Transverse colon (tissue), 4 donors: Measurements from ENCODE around the gene BNIP1. TPM values are rescaled to one million over a fixed set of nuclear protein-coding genes. Genes with fewer than 3 reads are reported as not detected.

Experiments used
- DNase-seq: peaks from one replicate; pipeline ENCODE4 v3.0.0-alpha.2; 2019
- H3K27ac ChIP-seq, 4 donors: fragments of 200-600 bp; sonication (generic); 2 replicates each; pipeline ENCODE4 v1.5.1; 2016 to 2018; ENCODE audit warnings: inconsistent platforms in 4 of 4
- H3K27me3 ChIP-seq: fragments of 200-600 bp; sonication (generic); 2 replicates; pipeline ENCODE4 v1.5.1; 2017; ENCODE audit warnings: inconsistent platforms
- H3K36me3 ChIP-seq, 4 donors: fragments of 200-600 bp; sonication (generic); 2 replicates each; pipeline ENCODE4 v1.5.1; 2017 to 2019; ENCODE audit warnings: inconsistent platforms in 4 of 4
- H3K4me1 ChIP-seq, 4 donors: fragments of 200-600 bp; sonication (generic); 2 replicates each; pipeline ENCODE4 v1.5.1; 2017 to 2020; ENCODE audit warnings: inconsistent platforms in 4 of 4
- H3K4me3 ChIP-seq, 4 donors: fragments of 200-600 bp; sonication (generic); 1 replicate in 1 of 4; 2 replicates in 3 of 4; pipeline versions ENCODE4 v1.5.1 to v1.6.1; 2017 to 2019; ENCODE audit warnings: inconsistent platforms in 4 of 4
- H3K9me3 ChIP-seq, 2 donors: fragments of 200-600 bp; sonication (generic); 2 replicates each; pipeline ENCODE4 v1.5.1; 2017 to 2019; ENCODE audit warnings: inconsistent platforms in 2 of 2
- CTCF ChIP-seq, 5 experiments: fragments of 200-600 bp in 3 of 5; fragments of 450-650 bp in 2 of 5; sonication (generic) in 3 of 5; IDR thresholded peaks; 1 replicate in 2 of 5; 2 replicates in 3 of 5; pipeline ENCODE4 v1.5.1; 2016 to 2017; ENCODE audit warnings: antibody characterized with exemption in 5 of 5, inconsistent platforms in 3 of 5, mild to moderate bottlenecking in 2 of 5, moderate library complexity in 1 of 5
- EP300 ChIP-seq: sonication (generic); formaldehyde crosslinking; IDR thresholded peaks from one replicate; pipeline ENCODE4 v1.6.1; 2017; ENCODE audit warnings: antibody characterized with exemption, low read depth
- POLR2A ChIP-seq: fragments of 450-650 bp; IDR thresholded peaks from one replicate; pipeline ENCODE4 v1.6.1; 2016; ENCODE audit warnings: antibody characterized with exemption, mild to moderate bottlenecking, moderate library complexity
- POLR2AphosphoS5 ChIP-seq, 3 donors: sonication (generic); formaldehyde crosslinking; IDR thresholded peaks; one replicate each; pipeline ENCODE4 v1.6.1; 2016; ENCODE audit warnings: antibody characterized with exemption in 3 of 3
- WGBS, 2 donors: methylation state at CpG; one replicate each; pipeline ENCODE4 v1.1.5; 2018; ENCODE audit warnings: low coverage in 1 of 2; 5-methylcytosine and 5-hydroxymethylcytosine counted together
- in situ Hi-C, 4 donors: fragments of 200-750 bp; cut with MboI; loops; one replicate each; pipeline versions ENCODE4 v1.15.0 to v1.15.1; 2017; ENCODE audit warnings: low sequenced_read_pairs in 3 of 4, low pct_ligation_motif_present in 1 of 4, low pct_unique_long_range_greater_than_20kb in 1 of 4
- intact Hi-C: fragments of 100-400 bp; cut with DNase I; formaldehyde crosslinking; loops from one replicate; pipeline ENCODE4 v1.15.1; 2023; ENCODE audit warnings: low total_unique reads
- total RNA-seq, 4 donors: library from RNA; depleted of rRNA; stranded (reverse); fragments of >200 nt; gene quantifications; one replicate each; pipeline ENCODE4 v1.1.0, GENCODE V29; 2016

Gene BNIP1
- total RNA-seq, 4 donors from 2014 or later = 6.0 to 7.2 TPM; not detected in 2

- TF ChIP-seq POLR2A (no peak), EP300 (no peak), CTCF (IDR thresholded peaks at IDR 0.05) (no peak), POLR2AphosphoS5 (IDR thresholded peaks at IDR 0.05) (no peak)
- intact Hi-C loops (no loop called here), in situ Hi-C loops (no loop called here)
- no peaks in the 10 kb centered on the region for H3K9me3 ChIP-seq
- no peak for DNase-seq
- no peak overlapping the region for H3K4me3 ChIP-seq
- no peaks in the 10 kb centered on the region for H3K27me3 ChIP-seq
- H3K36me3 ChIP-seq = peaks cover 0 to 20% (median 3%) of the 10 kb centered on the region in 4 donors
- no peaks in the 10 kb centered on the region for H3K4me1 ChIP-seq
- WGBS, 2 donors = 96% methylated on average over 5 of the region's 5 CpGs; no CpG with 5 or more reads in 1 of the 2 donors
- H3K27ac ChIP-seq = no peak overlapping the region
Observed at GRCh38 chr5:173161148-173161547, 16.8 kb downstream of the BNIP1 start.

- no peaks in the 10 kb centered on the region for H3K27me3 ChIP-seq
- DNase-seq = no peak
- TF ChIP-seq CTCF (IDR thresholded peaks at IDR 0.05) (no peak), POLR2AphosphoS5 (IDR thresholded peaks at IDR 0.05) (no peak), POLR2A (no peak), EP300 (no peak)
- in situ Hi-C loops (no loop called here), intact Hi-C loops (no loop called here)
- H3K4me1 ChIP-seq = no peaks in the 10 kb centered on the region
- no peak overlapping the region for H3K27ac ChIP-seq
- 76% methylated on average over 7 of the region's 7 CpGs; no CpG with 5 or more reads in 1 of the 2 donors for WGBS, 2 donors
- no peaks in the 10 kb centered on the region for H3K9me3 ChIP-seq
- no peak overlapping the region for H3K4me3 ChIP-seq
- H3K36me3 ChIP-seq = peaks cover 0 to 18% (median 3%) of the 10 kb centered on the region in 4 donors
Observed at GRCh38 chr5:173163219-173163618, 18.9 kb downstream of the BNIP1 start.

- no peak for TF ChIP-seq CTCF (IDR thresholded peaks at IDR 0.05)
- no peak for TF ChIP-seq EP300
- no peak for TF ChIP-seq POLR2AphosphoS5 (IDR thresholded peaks at IDR 0.05)
- no peak for TF ChIP-seq POLR2A
- intact Hi-C loops (no loop called here), in situ Hi-C loops (no loop called here)
- Histone ChIP-seq H3K4me1 (no peaks in the 10 kb centered on the region), H3K27ac (no peak overlapping the region), H3K27me3 (no peaks in the 10 kb centered on the region), H3K4me3 (no peak overlapping the region), H3K36me3 (peaks cover 0 to 14% (median 0%) of the 10 kb centered on the region in 4 donors), H3K9me3 (no peaks in the 10 kb centered on the region)
- 86% methylated on average over 2 of the region's 2 CpGs; no CpG with 5 or more reads in 1 of the 2 donors for WGBS, 2 donors
- no peak for DNase-seq
Observed at GRCh38 chr5:173165177-173166016, 21.1 kb downstream of the BNIP1 start.

- H3K27ac ChIP-seq = no peak overlapping the region
- H3K4me3 ChIP-seq = no peak overlapping the region
- in situ Hi-C loops = no loop called here
- no peak for TF ChIP-seq POLR2AphosphoS5 (IDR thresholded peaks at IDR 0.05)
- no peak for TF ChIP-seq POLR2A
- no peak for TF ChIP-seq EP300
- TF ChIP-seq CTCF (IDR thresholded peaks at IDR 0.05) = no peak
- no peaks in the 10 kb centered on the region for H3K27me3 ChIP-seq
- H3K9me3 ChIP-seq = no peaks in the 10 kb centered on the region
- intact Hi-C loops = no loop called here
- no peak for DNase-seq
- no peaks in the 10 kb centered on the region for H3K4me1 ChIP-seq
- WGBS, 2 donors = 58 to 88% methylated on average over 2 to 8 of the region's 8 CpGs
- H3K36me3 ChIP-seq = no peaks in the 10 kb centered on the region
Observed at GRCh38 chr5:173172166-173172565, 27.8 kb downstream of the BNIP1 start.
